Measurements from ENCODE around the gene QTRT2. TPM values are rescaled to one million over a fixed set of nuclear protein-coding genes. Genes with fewer than 3 reads are reported as not detected.

The QTRT2 gene
- total and polyA plus RNA-seq, 11 donors = 2.0 to 12.2 (median 5.7) TPM

DNA sequence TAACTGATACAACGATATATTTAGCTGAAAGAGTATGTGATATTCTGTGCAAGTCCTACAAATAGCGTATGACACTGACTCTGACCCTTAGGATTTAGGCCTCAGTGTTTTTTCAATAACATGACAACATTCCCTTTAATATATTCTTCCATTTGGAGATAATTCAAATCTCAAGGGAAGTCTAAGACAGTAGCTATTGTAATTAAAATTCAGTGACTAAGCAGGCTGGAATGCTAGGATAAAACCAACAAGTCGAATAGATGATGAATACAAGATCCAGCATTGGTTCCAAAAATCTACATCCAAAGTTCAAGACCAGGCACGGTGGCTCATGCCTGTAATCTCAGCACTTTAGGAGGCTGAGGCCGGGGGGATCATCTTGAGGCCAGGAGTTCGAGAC lies 56.2 kb downstream of the QTRT2 start:
- H3K27me3 ChIP-seq = no peaks in the 10 kb centered on the region
- no peaks in the 10 kb centered on the region for H3K36me3 ChIP-seq
- no peaks in the 10 kb centered on the region for H3K9me3 ChIP-seq
- TF ChIP-seq POLR2A (IDR thresholded peaks at IDR 0.05) = no peak
- TF ChIP-seq, protein P1, sequence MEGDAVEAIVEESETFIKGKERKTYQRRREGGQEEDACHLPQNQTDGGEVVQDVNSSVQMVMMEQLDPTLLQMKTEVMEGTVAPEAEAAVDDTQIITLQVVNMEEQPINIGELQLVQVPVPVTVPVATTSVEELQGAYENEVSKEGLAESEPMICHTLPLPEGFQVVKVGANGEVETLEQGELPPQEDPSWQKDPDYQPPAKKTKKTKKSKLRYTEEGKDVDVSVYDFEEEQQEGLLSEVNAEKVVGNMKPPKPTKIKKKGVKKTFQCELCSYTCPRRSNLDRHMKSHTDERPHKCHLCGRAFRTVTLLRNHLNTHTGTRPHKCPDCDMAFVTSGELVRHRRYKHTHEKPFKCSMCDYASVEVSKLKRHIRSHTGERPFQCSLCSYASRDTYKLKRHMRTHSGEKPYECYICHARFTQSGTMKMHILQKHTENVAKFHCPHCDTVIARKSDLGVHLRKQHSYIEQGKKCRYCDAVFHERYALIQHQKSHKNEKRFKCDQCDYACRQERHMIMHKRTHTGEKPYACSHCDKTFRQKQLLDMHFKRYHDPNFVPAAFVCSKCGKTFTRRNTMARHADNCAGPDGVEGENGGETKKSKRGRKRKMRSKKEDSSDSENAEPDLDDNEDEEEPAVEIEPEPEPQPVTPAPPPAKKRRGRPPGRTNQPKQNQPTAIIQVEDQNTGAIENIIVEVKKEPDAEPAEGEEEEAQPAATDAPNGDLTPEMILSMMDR (IDR thresholded peaks at IDR 0.05) = no peak
- DNase-seq (no peak), ATAC-seq (peak in 1 of 4 donors; percentile 20)
- no peak overlapping the region for H3K4me3 ChIP-seq
- 58 to 67% (median 62%) methylated on average over 6 of the region's 6 CpGs for WGBS, 4 donors
- intact Hi-C loops (cut with DNase I) = no loop called here
- no peak overlapping the region for H3K27ac ChIP-seq
- peaks cover 0 to 24% (median 0%) of the 10 kb centered on the region in 12 donors for H3K4me1 ChIP-seq

DNA sequence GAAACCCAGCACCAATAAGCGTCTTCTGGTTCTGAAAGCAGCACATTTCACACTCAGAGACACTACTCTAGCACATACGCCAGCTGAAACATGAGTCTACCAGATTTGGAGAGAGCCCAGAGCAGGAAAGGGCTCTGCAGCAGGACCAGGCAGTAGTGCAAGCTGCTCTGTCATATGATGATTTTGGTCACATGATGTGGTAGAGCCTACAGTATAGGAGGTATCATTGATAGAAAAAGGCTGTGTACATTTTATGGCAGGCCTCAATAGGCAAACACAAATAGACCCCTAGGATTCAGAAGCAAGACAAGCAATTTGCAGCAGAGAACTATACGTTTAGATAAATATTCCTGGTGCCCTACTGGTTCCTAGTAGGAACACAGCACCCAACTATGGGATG lies 58.2 kb downstream of the QTRT2 start:
- Histone ChIP-seq H3K27me3 (no peaks in the 10 kb centered on the region), H3K9me3 (no peaks in the 10 kb centered on the region), H3K36me3 (no peaks in the 10 kb centered on the region), H3K4me1 (peaks cover 0 to 23% (median 0%) of the 10 kb centered on the region in 12 donors), H3K27ac (no peak overlapping the region), H3K4me3 (no peak overlapping the region)
- DNase-seq (no peak), ATAC-seq (no peak)
- WGBS, 4 donors = 92 to 97% (median 94%) methylated on average over 3 of the region's 3 CpGs
- intact Hi-C loops (cut with DNase I) = no loop called here
- TF ChIP-seq, protein P1 (IDR thresholded peaks at IDR 0.05) = no peak
- TF ChIP-seq POLR2A (IDR thresholded peaks at IDR 0.05) = no peak

DNA sequence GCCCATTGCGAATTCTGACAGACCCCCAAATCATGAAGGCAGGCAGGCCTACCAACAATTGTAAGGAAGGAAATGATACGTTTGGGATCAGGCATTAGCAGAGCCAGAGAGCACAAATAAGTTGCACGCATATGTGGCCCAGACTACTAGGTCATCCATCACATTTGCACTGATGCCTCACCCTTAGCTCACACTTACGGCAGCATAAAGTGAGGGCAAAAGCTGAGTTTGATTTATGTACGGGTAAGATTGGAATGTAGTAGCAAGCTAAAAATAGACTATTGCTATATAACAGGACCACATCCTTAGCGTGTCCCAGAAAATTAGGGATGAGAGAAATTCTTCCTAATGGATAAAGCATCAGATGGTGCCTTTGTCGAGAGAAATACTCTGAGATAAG lies 58.6 kb downstream of the QTRT2 start:
- no peaks in the 10 kb centered on the region for H3K27me3 ChIP-seq
- no peak overlapping the region for H3K27ac ChIP-seq
- TF ChIP-seq POLR2A (IDR thresholded peaks at IDR 0.05) = no peak
- TF ChIP-seq, protein P1 (IDR thresholded peaks at IDR 0.05) = no peak
- intact Hi-C loops (cut with DNase I) = no loop called here
- H3K4me3 ChIP-seq = no peak overlapping the region
- peaks cover 0 to 18% (median 0%) of the 10 kb centered on the region in 12 donors for H3K4me1 ChIP-seq
- H3K36me3 ChIP-seq = no peaks in the 10 kb centered on the region
- DNase-seq (no peak), ATAC-seq (no peak)
- no peaks in the 10 kb centered on the region for H3K9me3 ChIP-seq
- WGBS, 4 donors = 79 to 87% (median 80%) methylated on average over 7 of the region's 7 CpGs

DNA sequence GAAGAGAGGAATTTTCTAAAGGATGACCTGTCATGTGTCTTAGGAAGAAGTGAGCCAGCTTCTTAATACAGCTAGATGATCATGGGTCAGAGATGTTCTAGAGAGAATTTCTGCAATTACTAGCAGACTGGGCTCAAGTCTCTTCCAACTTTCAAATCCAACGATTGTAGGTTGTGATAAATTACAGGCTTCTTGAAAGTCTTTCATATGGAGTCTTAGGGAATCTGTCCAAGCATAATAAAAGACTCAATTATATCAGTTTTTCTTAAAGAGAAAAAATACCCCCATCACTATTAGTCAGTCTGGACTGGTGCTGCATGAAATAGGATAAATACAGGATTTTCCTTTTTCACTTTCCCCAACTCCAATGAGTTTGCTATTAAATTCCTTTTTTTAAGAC lies 63.2 kb downstream of the QTRT2 start:
- no peaks in the 10 kb centered on the region for H3K36me3 ChIP-seq
- 39 to 64% (median 50%) methylated on average over 1 of the region's 1 CpG for WGBS, 4 donors
- DNase-seq = no peak
- no peaks in the 10 kb centered on the region for H3K9me3 ChIP-seq
- no peak overlapping the region for H3K27ac ChIP-seq
- peaks cover 0 to 22% (median 7%) of the 10 kb centered on the region in 12 donors for H3K4me1 ChIP-seq
- TF ChIP-seq, protein P1 (IDR thresholded peaks at IDR 0.05) = no peak
- no peak for TF ChIP-seq POLR2A (IDR thresholded peaks at IDR 0.05)
- intact Hi-C loops (cut with DNase I) = no loop called here
- no peaks in the 10 kb centered on the region for H3K27me3 ChIP-seq
- no peak overlapping the region for H3K4me3 ChIP-seq
- ATAC-seq = no peak
